Muscle layer of colon (tissue), 2 donors: ENCODE data around the gene PSAT1.

ENCODE experiments used
- H3K27ac ChIP-seq: one replicate; pipeline ENCODE4 v1.7.0; 2013; ENCODE audit warnings: low read depth, mild to moderate bottlenecking, low read length, moderate library complexity
- H3K27me3 ChIP-seq, 2 donors: one replicate each; pipeline ENCODE4 v1.7.0; 2013; ENCODE audit warnings: low read length in 2 of 2, mild to moderate bottlenecking in 2 of 2; ENCODE audit not compliant: insufficient read depth in 2 of 2, control insufficient read depth in 1 of 2
- H3K36me3 ChIP-seq: one replicate; pipeline ENCODE4 v1.7.0; 2013; ENCODE audit warnings: mild to moderate bottlenecking, low read length; ENCODE audit not compliant: insufficient read depth
- H3K4me1 ChIP-seq: one replicate; pipeline ENCODE4 v1.7.0; 2013; ENCODE audit warnings: mild to moderate bottlenecking, low read length; ENCODE audit not compliant: insufficient read depth
- H3K4me3 ChIP-seq, 2 donors: one replicate each; pipeline ENCODE4 v1.7.0; 2013; ENCODE audit warnings: low read length in 2 of 2, low read depth in 1 of 2, mild to moderate bottlenecking in 1 of 2, moderate library complexity in 1 of 2
- H3K9ac ChIP-seq: one replicate; pipeline ENCODE4 v1.7.0; 2013; ENCODE audit warnings: low read length
- H3K9me3 ChIP-seq: one replicate; pipeline ENCODE4 v1.7.0; 2013; ENCODE audit warnings: mild to moderate bottlenecking, low read length
- donor health status: abdominal sarcoma.
- donor health status: Adenocarcinoma of cecum.

Gene PSAT1

DNA sequence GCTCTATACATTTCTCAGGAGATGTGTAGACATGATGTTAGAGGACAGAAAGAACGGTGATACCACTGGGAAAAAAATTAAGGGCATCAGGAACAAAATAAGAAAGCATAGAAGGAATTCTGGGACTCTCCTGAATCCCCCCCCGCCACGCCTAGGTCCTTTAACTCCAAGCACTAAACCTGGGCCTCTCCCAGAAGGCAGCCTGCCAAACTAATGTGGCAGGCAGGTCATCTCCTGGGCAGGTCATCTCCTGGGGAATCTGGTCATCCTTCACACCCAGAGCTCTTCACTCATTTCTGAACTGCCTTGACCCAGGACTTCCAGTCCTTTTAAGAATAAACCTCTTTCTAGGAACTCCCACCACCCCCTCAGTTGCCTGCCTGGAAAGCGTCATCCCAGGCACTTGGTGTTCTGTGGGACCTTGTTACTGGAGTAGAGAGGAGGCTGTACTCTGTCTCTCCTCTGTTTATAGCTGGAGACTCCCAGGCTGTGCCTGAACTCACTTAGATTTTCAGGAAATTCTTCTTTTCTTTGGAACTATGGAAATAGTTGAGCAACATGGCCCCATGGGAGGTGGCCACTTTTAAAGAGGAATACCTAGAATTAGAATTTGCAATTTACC is 24.1 kb downstream of the PSAT1 start:
- Histone ChIP-seq H3K9ac (no peak overlapping the region), H3K4me3 (no peak overlapping the region), H3K4me1 (no peaks in the 10 kb centered on the region), H3K27me3 (no peaks in the 10 kb centered on the region), H3K9me3 (no peaks in the 10 kb centered on the region), H3K36me3 (peaks cover 5% of the 10 kb centered on the region), H3K27ac (no peak overlapping the region)

DNA sequence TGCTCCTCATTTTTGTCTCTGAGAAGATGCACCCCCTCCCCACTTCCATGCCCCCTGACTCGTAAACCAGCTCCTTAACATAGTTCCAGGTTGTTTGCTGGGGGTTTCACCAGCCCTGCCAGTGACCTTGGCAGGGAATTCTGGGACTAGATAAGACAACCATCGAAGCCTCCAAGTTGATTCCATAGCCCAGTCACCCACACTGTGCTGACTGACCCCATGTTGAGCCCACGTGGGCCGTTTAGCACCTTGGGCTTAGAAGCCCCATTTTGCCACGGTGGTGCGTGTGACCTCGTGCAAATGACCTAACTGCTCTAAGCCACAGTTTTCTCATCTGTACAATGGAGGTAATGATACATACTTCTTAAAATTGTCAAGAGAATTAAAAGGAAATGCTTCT is 24.6 kb downstream of the PSAT1 start:
- no peaks in the 10 kb centered on the region for H3K27me3 ChIP-seq
- peaks cover 5% of the 10 kb centered on the region for H3K36me3 ChIP-seq
- no peak overlapping the region for H3K9ac ChIP-seq
- H3K9me3 ChIP-seq = no peaks in the 10 kb centered on the region
- H3K4me1 ChIP-seq = no peaks in the 10 kb centered on the region
- no peak overlapping the region for H3K4me3 ChIP-seq
- no peak overlapping the region for H3K27ac ChIP-seq

GRCh38 chr9:78324068-78324650 is 27.2 kb downstream of the PSAT1 start:
- H3K4me1 ChIP-seq = no peaks in the 10 kb centered on the region
- no peak overlapping the region for H3K27ac ChIP-seq
- H3K4me3 ChIP-seq = no peak overlapping the region
- H3K36me3 ChIP-seq = no peaks in the 10 kb centered on the region
- H3K27me3 ChIP-seq = no peaks in the 10 kb centered on the region
- no peaks in the 10 kb centered on the region for H3K9me3 ChIP-seq
- no peak overlapping the region for H3K9ac ChIP-seq

- no peaks in the 10 kb centered on the region for H3K27me3 ChIP-seq
- H3K36me3 ChIP-seq = no peaks in the 10 kb centered on the region
- H3K9ac ChIP-seq = no peak overlapping the region
- no peaks in the 10 kb centered on the region for H3K4me1 ChIP-seq
- no peak overlapping the region for H3K4me3 ChIP-seq
- H3K27ac ChIP-seq = no peak overlapping the region
- no peaks in the 10 kb centered on the region for H3K9me3 ChIP-seq
Observed at GRCh38 chr9:78324682-78325081, 27.8 kb downstream of the PSAT1 start.

DNA sequence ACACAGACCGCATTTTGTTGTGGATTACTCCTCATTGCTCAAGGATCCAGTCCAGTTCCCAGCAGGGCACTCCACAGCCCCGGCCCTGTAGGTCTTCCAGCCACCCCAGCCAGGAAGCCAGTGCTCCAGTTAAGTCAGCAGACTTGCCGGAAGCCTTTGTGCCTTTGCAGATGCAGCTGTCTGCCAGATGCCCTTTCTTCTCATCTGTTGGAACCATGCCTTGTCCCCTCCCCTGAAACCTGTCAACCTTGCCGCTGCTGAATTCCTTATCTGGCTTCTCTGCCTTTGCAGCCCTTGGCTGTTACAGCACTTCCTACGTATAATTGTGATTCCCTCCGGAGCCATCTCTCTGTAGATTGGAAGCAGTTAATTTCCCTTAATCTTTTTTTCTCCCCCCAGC is 28.4 kb downstream of the PSAT1 start:
- Histone ChIP-seq H3K4me3 (no peak overlapping the region), H3K4me1 (no peaks in the 10 kb centered on the region), H3K9me3 (no peaks in the 10 kb centered on the region), H3K27me3 (no peaks in the 10 kb centered on the region), H3K27ac (no peak overlapping the region), H3K36me3 (no peaks in the 10 kb centered on the region), H3K9ac (no peak overlapping the region)

GRCh38 chr9:78325846-78326360 is 29.0 kb downstream of the PSAT1 start:
- Histone ChIP-seq H3K27me3 (no peaks in the 10 kb centered on the region), H3K9ac (no peak overlapping the region), H3K4me3 (no peak overlapping the region), H3K36me3 (no peaks in the 10 kb centered on the region), H3K27ac (no peak overlapping the region), H3K4me1 (no peaks in the 10 kb centered on the region), H3K9me3 (no peaks in the 10 kb centered on the region)

- H3K4me3 ChIP-seq = no peak overlapping the region
Observed at GRCh38 chr9:78326564-78326963, 29.6 kb downstream of the PSAT1 start.

DNA sequence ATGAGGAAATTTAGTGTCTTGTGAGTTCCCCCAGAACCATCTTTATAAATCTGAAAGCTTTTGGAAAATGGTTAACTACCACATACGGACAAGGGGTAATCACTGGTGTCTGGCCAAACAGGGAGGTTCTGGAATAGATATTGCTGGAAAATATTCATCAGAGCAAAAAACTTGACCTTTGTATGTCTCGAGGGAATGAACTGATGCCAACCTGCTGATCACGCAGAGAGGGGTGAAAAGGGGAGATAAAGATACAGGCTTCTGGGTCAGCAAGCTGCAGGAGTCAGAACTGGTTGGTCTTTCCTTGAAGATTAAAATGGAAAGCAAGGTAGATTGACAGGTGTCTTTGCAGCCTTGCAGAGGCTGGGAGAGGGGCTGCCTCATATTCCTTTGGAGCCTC is 35.5 kb downstream of the PSAT1 start:
- no peaks in the 10 kb centered on the region for H3K36me3 ChIP-seq
- H3K27me3 ChIP-seq = no peaks in the 10 kb centered on the region
- no peak overlapping the region for H3K9ac ChIP-seq
- H3K27ac ChIP-seq = no peak overlapping the region
- H3K4me3 ChIP-seq = no peak overlapping the region
- no peaks in the 10 kb centered on the region for H3K4me1 ChIP-seq
- no peaks in the 10 kb centered on the region for H3K9me3 ChIP-seq

More at GRCh38 chr9:78326564-78326963, 29.6 kb downstream of the PSAT1 start:
- Histone ChIP-seq H3K4me1 (no peaks in the 10 kb centered on the region), H3K27ac (no peak overlapping the region), H3K9ac (no peak overlapping the region), H3K27me3 (no peaks in the 10 kb centered on the region), H3K9me3 (no peaks in the 10 kb centered on the region), H3K36me3 (no peaks in the 10 kb centered on the region)

DNA sequence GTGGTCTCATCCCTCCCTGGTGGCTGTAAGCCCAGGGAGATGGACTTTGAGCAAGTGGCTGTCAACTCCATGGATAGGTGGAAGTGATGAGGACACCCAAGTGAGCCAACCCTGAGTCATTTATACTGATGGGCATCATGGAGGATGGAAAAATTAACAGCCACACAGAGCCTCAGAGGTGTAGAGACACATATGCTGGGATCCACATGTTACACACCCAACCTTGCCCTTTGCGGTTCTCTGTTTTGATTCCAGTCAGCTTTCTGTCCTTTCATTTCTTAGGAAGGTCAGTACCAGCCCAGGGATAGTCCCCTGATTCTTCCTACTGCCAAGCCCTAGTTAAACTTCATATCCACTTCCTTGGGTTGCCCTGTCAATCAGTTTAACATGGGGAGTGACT is 51.9 kb downstream of the PSAT1 start:
- Histone ChIP-seq H3K9me3 (no peaks in the 10 kb centered on the region), H3K27me3 (no peaks in the 10 kb centered on the region), H3K4me1 (no peaks in the 10 kb centered on the region), H3K27ac (no peak overlapping the region), H3K4me3 (no peak overlapping the region), H3K36me3 (no peaks in the 10 kb centered on the region), H3K9ac (no peak overlapping the region)

DNA sequence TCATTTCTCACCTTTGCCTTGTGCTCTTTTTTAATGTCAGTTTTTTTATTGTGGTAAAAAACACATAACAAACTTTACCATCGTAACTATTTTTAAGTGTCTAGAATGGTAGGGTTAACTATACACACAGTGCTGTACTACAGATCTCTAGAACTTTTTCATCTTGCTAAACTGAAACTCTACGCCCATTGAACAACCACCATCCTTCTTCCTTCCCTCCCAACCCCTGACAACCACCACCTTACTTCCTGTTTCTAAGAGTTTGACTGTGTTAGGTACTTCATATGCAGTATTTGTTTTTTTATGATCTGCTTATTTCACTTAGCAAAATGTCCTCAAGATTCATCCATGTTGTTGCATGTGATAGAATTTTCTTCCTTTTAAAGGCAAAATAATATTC is 54.9 kb downstream of the PSAT1 start:
- Histone ChIP-seq H3K4me3 (no peak overlapping the region), H3K4me1 (no peaks in the 10 kb centered on the region), H3K36me3 (no peaks in the 10 kb centered on the region), H3K9me3 (no peaks in the 10 kb centered on the region), H3K9ac (no peak overlapping the region), H3K27ac (no peak overlapping the region), H3K27me3 (no peaks in the 10 kb centered on the region)

DNA sequence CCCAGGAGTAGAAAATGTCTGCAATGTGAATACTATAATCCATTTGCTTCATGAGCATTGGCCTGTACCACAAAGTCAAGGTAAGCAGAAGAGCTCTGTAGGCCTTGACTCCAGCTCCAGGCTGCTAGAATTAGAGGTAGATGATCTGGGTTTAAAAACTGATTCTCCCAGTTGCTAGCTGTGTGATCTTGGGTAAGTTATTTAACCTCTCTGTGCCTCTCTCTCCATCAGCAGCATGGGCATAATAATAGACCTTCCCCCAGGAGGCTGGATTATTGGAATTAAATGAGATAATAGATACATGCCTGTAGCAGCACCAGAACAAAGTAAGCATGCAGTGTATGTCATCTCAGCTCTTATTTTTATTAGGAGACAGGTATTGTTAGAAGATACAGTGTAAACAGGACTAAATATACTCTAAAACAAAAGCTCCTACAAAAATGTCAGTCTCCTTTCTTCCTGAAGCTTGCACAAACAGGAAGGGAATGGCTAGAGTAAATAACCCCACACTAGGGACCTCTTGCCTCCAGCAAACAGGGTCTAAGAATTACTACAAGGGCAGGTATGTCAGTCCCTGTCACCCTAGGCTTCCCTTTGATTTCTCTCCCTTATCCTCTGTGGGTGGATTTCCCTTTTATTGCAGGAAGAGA is 57.5 kb downstream of the PSAT1 start:
- Histone ChIP-seq H3K27ac (no peak overlapping the region), H3K9ac (no peak overlapping the region), H3K4me3 (no peak overlapping the region), H3K27me3 (no peaks in the 10 kb centered on the region), H3K9me3 (no peaks in the 10 kb centered on the region), H3K4me1 (no peaks in the 10 kb centered on the region), H3K36me3 (no peaks in the 10 kb centered on the region)

- no peak overlapping the region for H3K4me3 ChIP-seq
- H3K27me3 ChIP-seq = no peaks in the 10 kb centered on the region
- no peak overlapping the region for H3K9ac ChIP-seq
- no peaks in the 10 kb centered on the region for H3K4me1 ChIP-seq
- no peak overlapping the region for H3K27ac ChIP-seq
- no peaks in the 10 kb centered on the region for H3K9me3 ChIP-seq
- no peaks in the 10 kb centered on the region for H3K36me3 ChIP-seq
Observed at GRCh38 chr9:78354989-78355388, 58.1 kb downstream of the PSAT1 start.
